ENCODE data around the gene CCHCR1. TPM values are rescaled to one million over a fixed set of nuclear protein-coding genes. Genes with fewer than 3 reads are reported as not detected.

Gene CCHCR1, protein sequence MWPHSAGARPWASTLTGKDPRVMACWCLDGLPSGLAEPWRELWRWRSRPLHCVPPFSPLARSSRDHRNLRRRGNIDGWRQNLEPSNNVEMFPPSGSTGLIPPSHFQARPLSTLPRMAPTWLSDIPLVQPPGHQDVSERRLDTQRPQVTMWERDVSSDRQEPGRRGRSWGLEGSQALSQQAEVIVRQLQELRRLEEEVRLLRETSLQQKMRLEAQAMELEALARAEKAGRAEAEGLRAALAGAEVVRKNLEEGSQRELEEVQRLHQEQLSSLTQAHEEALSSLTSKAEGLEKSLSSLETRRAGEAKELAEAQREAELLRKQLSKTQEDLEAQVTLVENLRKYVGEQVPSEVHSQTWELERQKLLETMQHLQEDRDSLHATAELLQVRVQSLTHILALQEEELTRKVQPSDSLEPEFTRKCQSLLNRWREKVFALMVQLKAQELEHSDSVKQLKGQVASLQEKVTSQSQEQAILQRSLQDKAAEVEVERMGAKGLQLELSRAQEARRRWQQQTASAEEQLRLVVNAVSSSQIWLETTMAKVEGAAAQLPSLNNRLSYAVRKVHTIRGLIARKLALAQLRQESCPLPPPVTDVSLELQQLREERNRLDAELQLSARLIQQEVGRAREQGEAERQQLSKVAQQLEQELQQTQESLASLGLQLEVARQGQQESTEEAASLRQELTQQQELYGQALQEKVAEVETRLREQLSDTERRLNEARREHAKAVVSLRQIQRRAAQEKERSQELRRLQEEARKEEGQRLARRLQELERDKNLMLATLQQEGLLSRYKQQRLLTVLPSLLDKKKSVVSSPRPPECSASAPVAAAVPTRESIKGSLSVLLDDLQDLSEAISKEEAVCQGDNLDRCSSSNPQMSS
- 21.9 and 36.8 TPM in 2 replicates for total RNA-seq (ENCODE audit: low replicate concordance)
- long read RNA-seq, partial matches to known transcripts, result 10 of 24 reads
- long read RNA-seq, other reads (novel, unspliced or antisense), result 9 of 24 reads

DNA sequence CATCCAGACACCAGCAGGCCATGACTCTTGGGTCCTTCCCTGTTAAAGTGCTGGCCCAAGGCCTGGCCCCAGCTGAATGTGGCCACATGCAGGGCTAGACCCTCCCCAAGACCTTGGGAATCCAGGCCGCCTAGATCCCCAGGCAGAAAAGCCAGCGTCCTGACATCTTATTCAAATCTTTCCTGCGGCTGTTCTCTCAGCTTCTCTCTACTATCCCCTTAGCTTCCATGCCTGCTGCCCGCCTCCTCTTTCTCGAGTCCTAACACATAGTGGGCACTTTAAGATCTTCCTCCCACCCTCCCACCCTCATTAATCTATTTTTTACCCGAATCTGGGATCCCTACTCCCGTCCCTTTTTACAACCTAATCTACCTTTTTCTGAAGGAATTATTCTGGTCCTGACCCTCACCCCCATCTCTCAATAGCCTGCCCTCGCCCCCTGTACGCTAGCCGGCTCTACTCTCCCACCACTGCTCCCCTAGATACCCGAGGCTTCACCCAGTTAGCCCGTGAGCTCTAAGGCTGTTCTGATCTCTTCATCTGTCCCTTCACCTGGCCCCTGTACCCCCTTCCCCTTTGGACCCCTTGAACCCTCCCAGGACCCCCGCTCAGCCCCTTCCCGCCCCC lies at the start of gene CCHCR1:
TSS of gene CCHCR1 (minus strand) at position 290 of the 627 bp plus-strand sequence. CDS start at position 88, 202 bp downstream.
- peaks cover 3% of the 10 kb centered on the region for H3K36me3 Mint-ChIP-seq
- peaks cover 24% of the 10 kb centered on the region for H3K4me1 Mint-ChIP-seq (ENCODE audit: unreplicated experiment)
- no peaks in the 10 kb centered on the region for H3K9me3 Mint-ChIP-seq
- peak within 1 kb of the TSS; percentile 94 for H3K4me3 Mint-ChIP-seq
- no peaks in the 10 kb centered on the region for H3K27me3 Mint-ChIP-seq
- no peak for TF ChIP-seq CTCF (conservative IDR thresholded peaks at IDR 0.05)
- H3K27ac Mint-ChIP-seq, result peak within 1 kb of the TSS; percentile 81
- no peak for DNase-seq (ENCODE audit: extremely low spot score, unreplicated experiment)

GRCh38 chr6:31205638-31206037 lies 48.0 kb upstream of the CCHCR1 start:
- Mint-ChIP-seq H3K4me3 (no peak overlapping the region), H3K27ac (peak overlapping the region; percentile 25), H3K36me3 (no peaks in the 10 kb centered on the region), H3K9me3 (no peaks in the 10 kb centered on the region), H3K27me3 (peaks cover 19% of the 10 kb centered on the region), H3K4me1 (ENCODE audit: unreplicated experiment) (peaks cover 12% of the 10 kb centered on the region)
- no peak for TF ChIP-seq CTCF (conservative IDR thresholded peaks at IDR 0.05)
- DNase-seq (ENCODE audit: extremely low spot score, unreplicated experiment), result no peak

- Mint-ChIP-seq H3K36me3 (no peaks in the 10 kb centered on the region), H3K4me3 (no peak overlapping the region), H3K9me3 (no peaks in the 10 kb centered on the region), H3K27ac (no peak overlapping the region), H3K27me3 (peaks cover 16% of the 10 kb centered on the region), H3K4me1 (ENCODE audit: unreplicated experiment) (peaks cover 12% of the 10 kb centered on the region)
- TF ChIP-seq CTCF (conservative IDR thresholded peaks at IDR 0.05), result no peak
- no peak for DNase-seq (ENCODE audit: extremely low spot score, unreplicated experiment)
Measured at GRCh38 chr6:31204751-31205145, 47.1 kb upstream of the CCHCR1 start.

- DNase-seq (ENCODE audit: extremely low spot score, unreplicated experiment), result no peak
- TF ChIP-seq CTCF (conservative IDR thresholded peaks at IDR 0.05), result no peak
- peak overlapping the region; percentile 61 for H3K4me3 Mint-ChIP-seq
Measured at GRCh38 chr6:31203345-31203979, 45.9 kb upstream of the CCHCR1 start.

More at GRCh38 chr6:31203345-31203979, 45.9 kb upstream of the CCHCR1 start:
- peak overlapping the region; percentile 85 for H3K27ac Mint-ChIP-seq
- no peaks in the 10 kb centered on the region for H3K9me3 Mint-ChIP-seq
- peaks cover 12% of the 10 kb centered on the region for H3K4me1 Mint-ChIP-seq (ENCODE audit: unreplicated experiment)
- peaks cover 12% of the 10 kb centered on the region for H3K27me3 Mint-ChIP-seq
- H3K36me3 Mint-ChIP-seq, result no peaks in the 10 kb centered on the region

All from type B pancreatic cell (in vitro differentiated cells).